K562 (cell line): Measurements from ENCODE around the gene DUSP5. TPM values are rescaled to one million over a fixed set of nuclear protein-coding genes. Genes with fewer than 3 reads are reported as not detected.

Experiments used
- ATF2 ChIP-seq: sonication (generic); formaldehyde crosslinking; IDR thresholded peaks from 2 replicates; pipeline ENCODE4 v1.8.1; 2022; ENCODE audit warnings: missing genetic modification reagents
- BACH1 ChIP-seq: fragments of 200-800 bp; sonication (Bioruptor generic); IDR thresholded peaks from 2 replicates; pipeline ENCODE4 v1.6.1; 2016; ENCODE audit warnings: missing genetic modification characterization, missing compliant biosample characterization
- ERF ChIP-seq: fragments of 450-650 bp; formaldehyde crosslinking; IDR thresholded peaks from 2 replicates; pipeline ENCODE4 v1.4.0; 2020; ENCODE audit warnings: mild to moderate bottlenecking, mixed read lengths
- FOXJ3 ChIP-seq: sonication (generic); formaldehyde crosslinking; IDR thresholded peaks from 2 replicates; pipeline ENCODE4 v1.4.0; 2020; ENCODE audit warnings: mild to moderate bottlenecking, missing genetic modification reagents
- GTF2A2 ChIP-seq: IDR thresholded peaks from 2 replicates; pipeline ENCODE4 v1.6.1; 2016; ENCODE audit warnings: mild to moderate bottlenecking, missing genetic modification characterization, missing compliant biosample characterization
- HNRNPLL ChIP-seq: fragments of 200-400 bp; formaldehyde crosslinking; IDR thresholded peaks from 2 replicates; pipeline ENCODE4 v1.6.1; 2017; ENCODE audit warnings: low read length, low read depth, mild to moderate bottlenecking; ENCODE audit not compliant: poor library complexity, severe bottlenecking
- ILK ChIP-seq: fragments of 450-650 bp; IDR thresholded peaks from 2 replicates; pipeline ENCODE4 v1.6.1; 2016; ENCODE audit warnings: missing genetic modification characterization, low read depth, mild to moderate bottlenecking, missing compliant biosample characterization, moderate library complexity, borderline replicate concordance
- JUN ChIP-seq, 2 experiments: sonication (generic) in 1 of 2; formaldehyde crosslinking in 1 of 2; IDR thresholded peaks; 2 replicates each; pipeline versions ENCODE4 v1.6.1 to v1.8.0; 2012 to 2022; ENCODE audit warnings: borderline replicate concordance in 2 of 2, mild to moderate bottlenecking in 2 of 2, improper control_type of control experiment in 1 of 2, low read depth in 1 of 2, low read length in 1 of 2, missing genetic modification reagents in 1 of 2
- KDM5B ChIP-seq: fragments of 200-600 bp; sonication (generic); IDR thresholded peaks from 2 replicates; pipeline ENCODE4 v1.6.1; 2012; ENCODE audit warnings: low read depth, mild to moderate bottlenecking, moderate library complexity, low read length, control low read depth, inconsistent platforms; ENCODE audit not compliant: insufficient replicate concordance
- KLF10 ChIP-seq: fragments of 250-450 bp; sonication (Bioruptor Pico); IDR thresholded peaks from 2 replicates; pipeline ENCODE4 v1.6.1; 2021; ENCODE audit warnings: matching md5 sums
- LEF1 ChIP-seq: fragments of 450-650 bp; IDR thresholded peaks from 2 replicates; pipeline ENCODE4 v1.6.1; 2016; ENCODE audit warnings: mild to moderate bottlenecking
- MBD1 ChIP-seq: fragments of 250-450 bp; sonication (Bioruptor Pico); IDR thresholded peaks from 2 replicates; pipeline ENCODE4 v1.8.0; 2022; ENCODE audit warnings: inconsistent platforms
- NCOA6 ChIP-seq: fragments of 450-650 bp; IDR thresholded peaks from 2 replicates; pipeline ENCODE4 v1.6.1; 2017; ENCODE audit warnings: mild to moderate bottlenecking
- POLR2G ChIP-seq: fragments of 200-400 bp; formaldehyde crosslinking; IDR thresholded peaks from 2 replicates; pipeline ENCODE4 v1.6.1; 2017; ENCODE audit warnings: low read depth, mild to moderate bottlenecking, antibody characterized with exemption, low read length, moderate library complexity
- RAD21 ChIP-seq, 2 experiments: fragments of 250-450 bp in 1 of 2; fragments of 450-650 bp in 1 of 2; sonication (Bioruptor Pico) in 1 of 2; formaldehyde crosslinking in 1 of 2; IDR thresholded peaks in 1 of 2; conservative IDR thresholded peaks in 1 of 2; 2 replicates each; pipeline versions ENCODE4 v1.4.0 to v1.8.0; 2020 to 2022; ENCODE audit warnings: mild to moderate bottlenecking in 2 of 2, moderate library complexity in 1 of 2
- RB1 ChIP-seq: fragments of 450-650 bp; IDR thresholded peaks from 2 replicates; pipeline ENCODE4 v1.6.1; 2017; ENCODE audit warnings: low read depth, mild to moderate bottlenecking
- SAFB ChIP-seq: fragments of 200-400 bp; formaldehyde crosslinking; IDR thresholded peaks from 2 replicates; pipeline ENCODE4 v1.6.1; 2017; ENCODE audit warnings: low read depth, low read length, borderline replicate concordance
- SMAD4 ChIP-seq: fragments of 250-450 bp; sonication (Bioruptor Pico); conservative IDR thresholded peaks from 2 replicates; pipeline ENCODE4 v1.8.0; 2021; ENCODE audit warnings: inconsistent platforms, mild to moderate bottlenecking, moderate library complexity
- ZNF280B ChIP-seq: fragments of 250-450 bp; sonication (Bioruptor Pico); IDR thresholded peaks from 2 replicates; pipeline ENCODE4 v1.5.1; 2021; ENCODE audit warnings: mild to moderate bottlenecking
- polyA plus RNA-seq, 8 experiments: library from polyadenylated mRNA; depleted of rRNA in 4 of 8; stranded (reverse) in 5 of 8; unstranded in 3 of 8; fragments of >200 nt; fragmentation: Nextera tagmentation in 2 of 8; fragmentation: Illumina TruSeq in 1 of 8; extraction: Ambion mirVana in 2 of 8; extraction: Trizol in 1 of 8; gene quantifications; 2 replicates each; pipeline versions ENCODE4 v1.2.1 to v1.2.3, GENCODE V29; 2011 to 2014; ENCODE audit warnings: inconsistent platforms in 1 of 8, missing spikeins in 1 of 8
- total RNA-seq, 7 experiments: library from RNA; depleted of rRNA in 6 of 7; stranded (reverse); fragments of >200 nt in 6 of 7; fragmentation: Illumina TruSeq in 2 of 7; extraction: Trizol in 2 of 7; gene quantifications; 2 replicates each; pipeline versions ENCODE4 v1.2.1 to v1.2.3, GENCODE V29; 2011 to 2021; ENCODE audit warnings: low replicate concordance in 1 of 7
- TF ChIP-seq, protein P1 (sequence below): sonication (generic); formaldehyde crosslinking; IDR thresholded peaks from 2 replicates; pipeline ENCODE4 v1.8.0; 2023; ENCODE audit warnings: mild to moderate bottlenecking, missing genetic modification reagents

DUSP5 gene
- total and polyA plus RNA-seq, 9 of the 15 experiments (the other 6 are each of a cell fraction or from before 2014, with no cell fraction given): 0.49 to 3.4 (median 2.0) TPM

DNA sequence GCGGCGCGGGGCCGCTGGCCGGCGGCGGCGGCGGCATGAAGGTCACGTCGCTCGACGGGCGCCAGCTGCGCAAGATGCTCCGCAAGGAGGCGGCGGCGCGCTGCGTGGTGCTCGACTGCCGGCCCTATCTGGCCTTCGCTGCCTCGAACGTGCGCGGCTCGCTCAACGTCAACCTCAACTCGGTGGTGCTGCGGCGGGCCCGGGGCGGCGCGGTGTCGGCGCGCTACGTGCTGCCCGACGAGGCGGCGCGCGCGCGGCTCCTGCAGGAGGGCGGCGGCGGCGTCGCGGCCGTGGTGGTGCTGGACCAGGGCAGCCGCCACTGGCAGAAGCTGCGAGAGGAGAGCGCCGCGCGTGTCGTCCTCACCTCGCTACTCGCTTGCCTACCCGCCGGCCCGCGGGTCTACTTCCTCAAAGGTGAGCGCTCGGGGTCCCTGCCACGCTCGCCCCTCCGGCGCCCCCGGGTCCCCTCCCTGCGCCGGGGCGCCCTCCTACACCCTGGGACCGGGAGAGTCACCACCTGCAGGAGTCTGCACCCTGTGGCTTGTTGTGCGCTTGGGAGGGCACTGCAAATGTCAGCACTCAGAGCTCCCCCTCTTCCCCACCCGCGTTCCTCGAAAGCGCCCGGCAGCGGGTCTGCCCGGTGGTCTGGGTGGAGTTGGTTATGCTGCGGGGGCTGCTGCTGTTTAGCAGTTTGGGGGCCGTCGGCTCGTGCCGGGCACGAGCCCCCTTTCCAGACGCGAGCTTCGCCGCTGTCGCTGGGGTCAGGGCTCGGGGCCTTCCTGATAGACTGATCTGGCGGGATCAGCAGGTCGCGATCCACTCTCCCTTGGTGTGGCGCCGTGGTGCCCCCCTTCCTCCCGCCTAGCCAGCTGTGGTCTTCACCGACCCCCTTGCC lies 627 bp downstream of the DUSP5 start (continued):
- TF ChIP-seq, protein P1, sequence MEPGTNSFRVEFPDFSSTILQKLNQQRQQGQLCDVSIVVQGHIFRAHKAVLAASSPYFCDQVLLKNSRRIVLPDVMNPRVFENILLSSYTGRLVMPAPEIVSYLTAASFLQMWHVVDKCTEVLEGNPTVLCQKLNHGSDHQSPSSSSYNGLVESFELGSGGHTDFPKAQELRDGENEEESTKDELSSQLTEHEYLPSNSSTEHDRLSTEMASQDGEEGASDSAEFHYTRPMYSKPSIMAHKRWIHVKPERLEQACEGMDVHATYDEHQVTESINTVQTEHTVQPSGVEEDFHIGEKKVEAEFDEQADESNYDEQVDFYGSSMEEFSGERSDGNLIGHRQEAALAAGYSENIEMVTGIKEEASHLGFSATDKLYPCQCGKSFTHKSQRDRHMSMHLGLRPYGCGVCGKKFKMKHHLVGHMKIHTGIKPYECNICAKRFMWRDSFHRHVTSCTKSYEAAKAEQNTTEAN (CRISPR knock-in tag): no peak
- TF ChIP-seq ZNF280B (no peak), BACH1 (no peak), HNRNPLL (peak; percentile 97), ERF (CRISPR knock-in tag) (no peak), JUN (IDR thresholded peaks at IDR 0.05; ENCODE audit: borderline replicate concordance, low read depth, low read length) (no peak), JUN (CRISPR knock-in tag; IDR thresholded peaks at IDR 0.05; ENCODE audit: borderline replicate concordance) (no peak), POLR2G (peak; percentile 74), GTF2A2 (tag) (0 out of 2 replicates have a peak, but pooled peaks have one; percentile 6), NCOA6 (0 out of 2 replicates have a peak, but pooled peaks have one; percentile 40), MBD1 (CRISPR knock-in tag) (no peak), RAD21 (CRISPR knock-in tag; conservative IDR thresholded peaks at IDR 0.05 in 1 of 2, IDR thresholded peaks at IDR 0.05 in 1 of 2) (peak in 1 of 2 experiments; percentile 32; a peak in 2 of 4 replicates), KLF10 (CRISPR knock-in tag) (no peak), ATF2 (CRISPR knock-in tag) (no peak), RB1 (peak; percentile 33), LEF1 (no peak), SMAD4 (CRISPR knock-in tag) (no peak; the same call in 1 of the 2 replicates), KDM5B (peak; percentile 30), SAFB (no peak), FOXJ3 (no peak), ILK (tag) (no peak)
